Muscle layer of colon (tissue), 2 donors: ENCODE data around the gene SPEG.

Source experiments
- H3K27ac ChIP-seq: one replicate; pipeline ENCODE4 v1.7.0; 2013; ENCODE audit warnings: low read depth, mild to moderate bottlenecking, low read length, moderate library complexity
- H3K27me3 ChIP-seq, 2 donors: one replicate each; pipeline ENCODE4 v1.7.0; 2013; ENCODE audit warnings: low read length in 2 of 2, mild to moderate bottlenecking in 2 of 2; ENCODE audit not compliant: insufficient read depth in 2 of 2, control insufficient read depth in 1 of 2
- H3K36me3 ChIP-seq: one replicate; pipeline ENCODE4 v1.7.0; 2013; ENCODE audit warnings: mild to moderate bottlenecking, low read length; ENCODE audit not compliant: insufficient read depth
- H3K4me1 ChIP-seq: one replicate; pipeline ENCODE4 v1.7.0; 2013; ENCODE audit warnings: mild to moderate bottlenecking, low read length; ENCODE audit not compliant: insufficient read depth
- H3K4me3 ChIP-seq, 2 donors: one replicate each; pipeline ENCODE4 v1.7.0; 2013; ENCODE audit warnings: low read length in 2 of 2, low read depth in 1 of 2, mild to moderate bottlenecking in 1 of 2, moderate library complexity in 1 of 2
- H3K9ac ChIP-seq: one replicate; pipeline ENCODE4 v1.7.0; 2013; ENCODE audit warnings: low read length
- H3K9me3 ChIP-seq: one replicate; pipeline ENCODE4 v1.7.0; 2013; ENCODE audit warnings: mild to moderate bottlenecking, low read length
- donor health status: abdominal sarcoma.
- donor health status: Adenocarcinoma of cecum.

SPEG gene

GRCh38 chr2:219514196-219514761 is 79.6 kb downstream of the SPEG start, which contains the start of gene ASIC4:
TSS of gene ASIC4 (plus strand) at chr2:219514482. CDS start at chr2:219514725, 243 bp downstream.
- Histone ChIP-seq H3K4me1 (peaks cover 9% of the 10 kb centered on the region), H3K36me3 (no peaks in the 10 kb centered on the region), H3K27ac (no peak within 1 kb of the TSS), H3K4me3 (no peak within 1 kb of the TSS), H3K9ac (no peak within 1 kb of the TSS), H3K9me3 (no peaks in the 10 kb centered on the region), H3K27me3 (peaks cover 0 to 30% of the 10 kb centered on the region in 2 donors)

GRCh38 chr2:219514836-219515235 is 80.2 kb downstream of the SPEG start:
- Histone ChIP-seq H3K4me3 (no peak overlapping the region), H3K36me3 (no peaks in the 10 kb centered on the region), H3K27ac (no peak overlapping the region), H3K9me3 (no peaks in the 10 kb centered on the region), H3K9ac (no peak overlapping the region), H3K27me3 (peaks cover 0 to 30% of the 10 kb centered on the region in 2 donors), H3K4me1 (peaks cover 4% of the 10 kb centered on the region)

GRCh38 chr2:219515874-219516629 is 81.4 kb downstream of the SPEG start:
- no peaks in the 10 kb centered on the region for H3K4me1 ChIP-seq
- H3K9me3 ChIP-seq, result no peaks in the 10 kb centered on the region
- no peak overlapping the region for H3K4me3 ChIP-seq
- no peak overlapping the region for H3K27ac ChIP-seq
- peaks cover 0 to 19% of the 10 kb centered on the region in 2 donors for H3K27me3 ChIP-seq
- H3K9ac ChIP-seq, result no peak overlapping the region
- H3K36me3 ChIP-seq, result no peaks in the 10 kb centered on the region

GRCh38 chr2:219516888-219517287 is 82.2 kb downstream of the SPEG start:
- H3K4me1 ChIP-seq, result peaks cover 7% of the 10 kb centered on the region
- H3K27me3 ChIP-seq, result peaks cover 0 to 25% of the 10 kb centered on the region in 2 donors
- H3K36me3 ChIP-seq, result no peaks in the 10 kb centered on the region
- no peak overlapping the region for H3K4me3 ChIP-seq
- H3K9me3 ChIP-seq, result no peaks in the 10 kb centered on the region
- no peak overlapping the region for H3K9ac ChIP-seq
- H3K27ac ChIP-seq, result no peak overlapping the region

- Histone ChIP-seq H3K27ac (no peak overlapping the region), H3K9ac (no peak overlapping the region), H3K9me3 (no peaks in the 10 kb centered on the region), H3K27me3 (peaks cover under 1 to 25% of the 10 kb centered on the region in 2 donors), H3K4me1 (peaks cover 12% of the 10 kb centered on the region), H3K4me3 (no peak overlapping the region), H3K36me3 (no peaks in the 10 kb centered on the region)
These were observed 83.5 kb downstream of the SPEG start for GRCh38 chr2:219517954-219518778.

DNA sequence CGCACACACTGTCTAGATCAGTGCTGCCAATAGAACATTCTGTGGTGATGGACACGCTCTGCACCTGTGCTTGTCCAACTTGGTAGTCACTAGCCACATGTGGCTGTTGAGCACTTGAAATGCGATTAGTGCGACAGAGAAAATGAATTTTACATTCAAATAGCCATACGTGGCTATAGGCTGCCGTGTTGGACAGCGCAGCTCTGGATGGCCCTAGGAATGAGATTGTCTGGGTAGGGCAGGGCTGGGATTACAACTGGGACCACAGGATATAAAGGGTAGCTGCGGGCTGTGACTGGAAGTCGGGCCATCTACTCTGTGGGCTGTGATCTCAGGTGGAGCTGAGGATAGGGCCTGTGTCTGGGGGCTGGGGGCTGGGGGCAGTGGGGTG is 84.9 kb downstream of the SPEG start:
- H3K9ac ChIP-seq, result no peak overlapping the region
- no peaks in the 10 kb centered on the region for H3K9me3 ChIP-seq
- H3K36me3 ChIP-seq, result no peaks in the 10 kb centered on the region
- H3K27ac ChIP-seq, result no peak overlapping the region
- peaks cover 6 to 19% of the 10 kb centered on the region in 2 donors for H3K27me3 ChIP-seq
- H3K4me1 ChIP-seq, result peaks cover 16% of the 10 kb centered on the region
- H3K4me3 ChIP-seq, result no peak overlapping the region

GRCh38 chr2:219520079-219520478 is 85.4 kb downstream of the SPEG start:
- Histone ChIP-seq H3K4me1 (peaks cover 16% of the 10 kb centered on the region), H3K36me3 (no peaks in the 10 kb centered on the region), H3K27ac (no peak overlapping the region), H3K9ac (no peak overlapping the region), H3K9me3 (no peaks in the 10 kb centered on the region), H3K27me3 (peaks cover 6 to 17% of the 10 kb centered on the region in 2 donors), H3K4me3 (no peak overlapping the region)

GRCh38 chr2:219521066-219521880 is 86.6 kb downstream of the SPEG start:
- Histone ChIP-seq H3K9me3 (no peaks in the 10 kb centered on the region), H3K27me3 (peaks cover 6 to 17% of the 10 kb centered on the region in 2 donors), H3K4me3 (no peak overlapping the region), H3K27ac (peak overlapping the region; percentile 49), H3K4me1 (peaks cover 16% of the 10 kb centered on the region), H3K9ac (no peak overlapping the region), H3K36me3 (no peaks in the 10 kb centered on the region)

- Histone ChIP-seq H3K9me3 (no peaks in the 10 kb centered on the region), H3K4me3 (peak overlapping the region; percentile 21 to 23), H3K27me3 (peaks cover 6 to 17% of the 10 kb centered on the region in 2 donors), H3K36me3 (no peaks in the 10 kb centered on the region), H3K27ac (peak overlapping the region; percentile 57), H3K4me1 (peaks cover 16% of the 10 kb centered on the region), H3K9ac (no peak overlapping the region)
These were observed 87.7 kb downstream of the SPEG start for GRCh38 chr2:219522111-219523030.

DNA sequence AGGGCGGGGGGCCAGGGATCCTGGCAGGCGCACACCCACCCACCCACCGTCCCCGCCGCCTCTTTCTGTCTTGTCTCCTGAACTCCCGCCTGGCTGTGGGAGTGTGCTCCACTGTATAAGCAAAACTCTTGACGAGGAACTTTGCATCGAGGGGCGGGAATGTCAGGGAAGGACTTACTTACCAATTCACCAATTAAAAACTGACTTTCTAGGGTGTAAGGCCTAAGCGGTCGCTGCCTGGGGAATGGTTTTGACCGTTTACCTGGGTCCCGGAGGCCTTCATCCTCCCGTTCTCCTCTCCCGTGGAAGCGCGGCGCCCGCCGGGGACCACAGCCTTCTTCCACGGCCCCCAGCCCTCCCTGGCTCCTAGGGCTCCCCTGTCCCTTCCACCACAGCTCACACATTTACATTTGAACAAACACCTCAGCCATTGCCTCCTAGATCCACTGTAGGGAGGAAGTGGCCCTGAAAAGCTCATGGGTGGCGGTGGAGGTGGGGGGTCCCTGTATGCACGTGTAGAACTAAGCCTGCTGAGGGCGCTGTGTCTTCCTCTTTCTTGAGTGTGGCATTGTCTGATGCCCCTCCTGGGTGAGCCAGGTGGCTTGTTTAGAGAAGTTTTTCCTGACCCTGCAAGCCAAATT is 88.5 kb downstream of the SPEG start:
- Histone ChIP-seq H3K4me3 (peak overlapping the region; percentile 21 to 23), H3K9me3 (no peaks in the 10 kb centered on the region), H3K27ac (peak overlapping the region; percentile 57), H3K27me3 (peaks cover 6 to 17% of the 10 kb centered on the region in 2 donors), H3K9ac (no peak overlapping the region), H3K36me3 (no peaks in the 10 kb centered on the region), H3K4me1 (peaks cover 16% of the 10 kb centered on the region)
